ENCODE data around the gene SLC37A1. TPM values are rescaled to one million over a fixed set of nuclear protein-coding genes. Genes with fewer than 3 reads are reported as not detected.

SLC37A1 gene
- total RNA-seq, 1 donor from 2014 or later, result 24.8 TPM

GRCh38 chr21:42594616-42595282, 81.1 kb downstream of the SLC37A1 start:
- Mint-ChIP-seq H3K27ac (no peak overlapping the region), H3K36me3 (no peaks in the 10 kb centered on the region), H3K4me3 (no peak overlapping the region), H3K9me3 (peaks cover 7% of the 10 kb centered on the region), H3K4me1 (ENCODE audit: unreplicated experiment) (no peaks in the 10 kb centered on the region), H3K27me3 (peaks cover 24% of the 10 kb centered on the region)
- no peak for DNase-seq (ENCODE audit: extremely low spot score, unreplicated experiment)
- TF ChIP-seq CTCF (conservative IDR thresholded peaks at IDR 0.05), result no peak

DNA sequence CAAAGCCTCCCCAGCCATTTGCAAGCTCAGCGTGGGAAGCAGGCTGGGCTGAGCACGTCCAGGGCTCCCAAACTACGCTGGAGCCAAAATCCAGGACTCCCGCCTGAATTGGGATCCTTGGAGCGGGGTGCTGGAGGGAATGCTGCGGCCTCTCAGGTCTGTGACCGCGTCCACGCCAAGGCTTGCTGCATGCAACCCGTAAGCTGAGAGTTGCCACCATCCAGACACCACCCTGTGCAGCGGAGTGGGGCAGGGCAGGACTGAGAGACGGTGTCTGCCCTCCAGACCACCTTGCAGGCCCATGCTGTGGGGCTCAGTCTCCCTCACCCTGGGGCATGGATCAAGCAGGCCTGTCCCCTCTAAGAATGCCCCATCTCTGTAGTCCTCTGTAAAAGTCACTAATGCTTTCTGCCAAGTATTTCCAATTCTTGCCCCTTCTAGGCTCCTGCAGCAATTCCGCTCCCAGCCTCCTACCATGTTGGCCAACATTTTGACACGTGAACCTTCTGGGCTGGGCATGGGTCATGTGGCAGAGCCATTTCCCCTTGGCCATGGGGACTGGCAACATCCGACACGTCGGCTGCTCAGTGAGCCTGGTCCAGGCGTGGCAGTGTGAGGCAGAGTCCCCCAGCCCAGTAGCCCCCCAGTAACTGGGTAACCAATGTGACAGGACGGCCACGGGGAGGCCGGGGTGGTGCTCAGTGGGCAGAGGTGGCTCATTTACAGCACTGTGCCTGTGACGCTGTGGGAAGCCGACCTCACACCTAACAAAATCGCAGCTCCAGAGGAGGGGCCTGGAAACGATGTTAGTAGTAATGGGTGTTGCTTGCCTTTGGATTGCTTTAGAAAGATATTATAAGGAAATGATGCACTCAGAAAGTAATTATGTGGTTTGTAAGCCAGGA, 81.9 kb downstream of the SLC37A1 start:
- H3K4me3 Mint-ChIP-seq, result no peak overlapping the region
- no peak for DNase-seq (ENCODE audit: extremely low spot score, unreplicated experiment)
- no peak for TF ChIP-seq CTCF (conservative IDR thresholded peaks at IDR 0.05)
- no peaks in the 10 kb centered on the region for H3K4me1 Mint-ChIP-seq (ENCODE audit: unreplicated experiment)
- no peak overlapping the region for H3K27ac Mint-ChIP-seq
- peaks cover 27% of the 10 kb centered on the region for H3K27me3 Mint-ChIP-seq
- no peaks in the 10 kb centered on the region for H3K36me3 Mint-ChIP-seq
- H3K9me3 Mint-ChIP-seq, result peaks cover 7% of the 10 kb centered on the region

DNA sequence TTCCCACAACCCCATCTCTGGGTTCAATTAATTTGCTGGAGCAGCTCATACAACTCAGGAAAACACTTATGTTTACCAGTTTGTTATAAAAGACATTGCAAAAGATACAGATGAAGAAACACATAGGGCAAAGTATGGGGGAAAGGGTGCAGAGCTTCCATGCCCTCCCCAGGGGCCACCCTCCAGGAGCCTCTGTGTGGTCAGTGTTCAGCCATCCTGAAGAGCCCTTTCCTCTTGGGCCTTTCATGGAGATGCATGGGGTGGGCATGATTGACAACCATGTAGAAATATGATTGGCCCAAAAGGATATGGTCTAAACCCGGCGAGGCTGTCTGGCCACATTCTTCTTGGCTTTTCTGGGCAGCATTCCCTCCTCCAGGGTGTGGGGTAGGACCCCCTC, 83.0 kb downstream of the SLC37A1 start:
- DNase-seq (ENCODE audit: extremely low spot score, unreplicated experiment), result no peak
- TF ChIP-seq CTCF (conservative IDR thresholded peaks at IDR 0.05), result no peak
- H3K4me3 Mint-ChIP-seq, result no peak overlapping the region
- H3K36me3 Mint-ChIP-seq, result no peaks in the 10 kb centered on the region
- H3K27me3 Mint-ChIP-seq, result peaks cover 27% of the 10 kb centered on the region
- H3K27ac Mint-ChIP-seq, result no peak overlapping the region
- no peaks in the 10 kb centered on the region for H3K4me1 Mint-ChIP-seq (ENCODE audit: unreplicated experiment)
- H3K9me3 Mint-ChIP-seq, result peaks cover 7% of the 10 kb centered on the region

DNA sequence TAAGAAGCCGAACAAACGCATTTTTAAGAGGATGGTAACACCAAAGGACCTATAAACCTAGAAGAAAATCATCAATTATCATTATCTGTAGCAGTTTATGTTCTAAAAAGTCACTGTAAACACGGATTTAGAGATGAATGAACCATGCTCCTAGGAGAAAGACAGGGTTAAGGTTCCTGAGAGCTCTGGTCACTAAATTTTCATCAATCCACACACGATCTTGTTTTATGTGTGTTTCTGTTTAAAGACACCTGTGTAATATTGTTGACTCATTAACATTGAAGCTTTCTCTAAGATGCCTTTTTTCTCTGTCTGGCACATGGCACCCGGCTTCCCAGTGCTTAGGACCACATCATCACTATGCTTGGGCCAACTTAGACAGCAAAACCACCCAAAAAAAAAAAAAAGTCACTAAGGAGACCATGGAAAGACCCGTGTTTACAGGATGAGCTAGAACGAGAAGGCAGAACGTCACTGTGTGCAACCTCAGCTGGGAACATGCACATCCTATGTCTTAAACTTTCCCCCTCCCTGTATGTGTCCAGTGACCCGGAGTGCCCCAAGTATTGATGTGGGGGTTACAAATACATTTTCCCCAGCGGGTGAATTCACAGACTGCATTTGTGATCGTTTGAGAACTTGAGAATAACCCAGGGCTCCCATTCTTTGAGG, 84.0 kb downstream of the SLC37A1 start:
- H3K27ac Mint-ChIP-seq, result no peak overlapping the region
- H3K27me3 Mint-ChIP-seq, result peaks cover 19% of the 10 kb centered on the region
- no peaks in the 10 kb centered on the region for H3K36me3 Mint-ChIP-seq
- peaks cover 7% of the 10 kb centered on the region for H3K9me3 Mint-ChIP-seq
- no peak for DNase-seq (ENCODE audit: extremely low spot score, unreplicated experiment)
- H3K4me3 Mint-ChIP-seq, result no peak overlapping the region
- H3K4me1 Mint-ChIP-seq (ENCODE audit: unreplicated experiment), result no peaks in the 10 kb centered on the region
- TF ChIP-seq CTCF (conservative IDR thresholded peaks at IDR 0.05), result no peak

GRCh38 chr21:42598159-42598735, 84.6 kb downstream of the SLC37A1 start:
- DNase-seq (ENCODE audit: extremely low spot score, unreplicated experiment), result no peak
- H3K4me1 Mint-ChIP-seq (ENCODE audit: unreplicated experiment), result no peaks in the 10 kb centered on the region
- H3K9me3 Mint-ChIP-seq, result peaks cover 7% of the 10 kb centered on the region
- H3K27ac Mint-ChIP-seq, result no peak overlapping the region
- H3K4me3 Mint-ChIP-seq, result no peak overlapping the region
- H3K36me3 Mint-ChIP-seq, result no peaks in the 10 kb centered on the region
- H3K27me3 Mint-ChIP-seq, result peaks cover 17% of the 10 kb centered on the region
- no peak for TF ChIP-seq CTCF (conservative IDR thresholded peaks at IDR 0.05)

Measured in type B pancreatic cell (in vitro differentiated cells).